GM12875 (cell line): ENCODE measurements around the gene SETD1A.
A peak's percentile ranks its signal among the peaks of the same experiment; 100 is the strongest.

Source experiments
- H3K4me3 ChIP-seq: one replicate; pipeline ENCODE4 v1.5.1; 2011; ENCODE audit warnings: low read depth, low read length, control low read depth
- CTCF ChIP-seq: IDR thresholded peaks from 2 replicates; pipeline ENCODE4 v1.5.1; 2011; ENCODE audit warnings: low read depth, mild to moderate bottlenecking, control low read depth, inconsistent platforms, low read length, moderate library complexity, borderline replicate concordance; ENCODE audit not compliant: insufficient read depth

Gene SETD1A

GRCh38 chr16:30983289-30983889 is 25.8 kb downstream of the SETD1A start:
- no peak for TF ChIP-seq CTCF
- H3K4me3 ChIP-seq: no peak overlapping the region

GRCh38 chr16:30983898-30984610 is 26.5 kb downstream of the SETD1A start:
- TF ChIP-seq CTCF: no peak

DNA sequence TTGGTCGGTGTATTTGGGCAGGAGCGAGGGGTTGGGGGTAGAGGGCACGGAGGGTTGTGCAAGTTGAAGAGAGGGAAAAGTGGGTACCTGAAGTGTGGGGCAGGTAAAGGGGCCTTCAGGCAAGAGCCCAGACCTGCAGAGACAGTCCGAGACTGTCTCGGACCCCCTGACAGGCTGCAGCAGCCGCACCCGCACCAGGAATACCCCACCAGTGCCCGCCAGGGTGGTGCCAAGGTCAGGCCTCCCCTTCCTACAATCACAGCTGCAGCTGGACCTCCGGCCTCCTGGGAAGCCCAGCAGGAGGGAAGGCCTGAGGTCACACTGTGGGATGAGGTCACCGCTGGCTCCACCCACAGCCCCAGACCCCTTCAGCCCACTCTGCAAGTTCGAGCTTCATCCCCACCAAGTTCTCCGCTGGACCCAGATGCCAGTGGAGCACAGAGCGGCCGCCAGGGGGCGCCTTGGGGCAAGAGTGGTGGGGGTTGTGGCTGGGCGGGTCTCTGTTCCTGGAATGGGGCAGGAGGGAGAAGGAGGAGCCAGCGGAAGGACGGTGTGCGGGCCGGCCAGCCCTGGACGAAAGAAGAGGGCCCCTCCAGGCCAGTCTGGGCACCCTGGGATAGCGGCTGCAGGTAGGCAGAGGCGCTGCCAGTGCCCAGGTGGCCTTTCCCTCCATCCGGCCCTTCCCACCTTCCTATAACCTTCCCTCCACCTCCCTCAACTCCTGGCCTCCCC is 27.3 kb downstream of the SETD1A start, which contains the start of gene HSD3B7:
HSD3B7 (plus strand) TSS at position 539 of the 732 bp plus-strand sequence. CDS start 452 bp downstream, outside the sequence.
- H3K4me3 ChIP-seq: no peak within 1 kb of the TSS
- TF ChIP-seq CTCF: peak; percentile 93

More at GRCh38 chr16:30983898-30984610, 26.5 kb downstream of the SETD1A start:
- no peak overlapping the region for H3K4me3 ChIP-seq

DNA sequence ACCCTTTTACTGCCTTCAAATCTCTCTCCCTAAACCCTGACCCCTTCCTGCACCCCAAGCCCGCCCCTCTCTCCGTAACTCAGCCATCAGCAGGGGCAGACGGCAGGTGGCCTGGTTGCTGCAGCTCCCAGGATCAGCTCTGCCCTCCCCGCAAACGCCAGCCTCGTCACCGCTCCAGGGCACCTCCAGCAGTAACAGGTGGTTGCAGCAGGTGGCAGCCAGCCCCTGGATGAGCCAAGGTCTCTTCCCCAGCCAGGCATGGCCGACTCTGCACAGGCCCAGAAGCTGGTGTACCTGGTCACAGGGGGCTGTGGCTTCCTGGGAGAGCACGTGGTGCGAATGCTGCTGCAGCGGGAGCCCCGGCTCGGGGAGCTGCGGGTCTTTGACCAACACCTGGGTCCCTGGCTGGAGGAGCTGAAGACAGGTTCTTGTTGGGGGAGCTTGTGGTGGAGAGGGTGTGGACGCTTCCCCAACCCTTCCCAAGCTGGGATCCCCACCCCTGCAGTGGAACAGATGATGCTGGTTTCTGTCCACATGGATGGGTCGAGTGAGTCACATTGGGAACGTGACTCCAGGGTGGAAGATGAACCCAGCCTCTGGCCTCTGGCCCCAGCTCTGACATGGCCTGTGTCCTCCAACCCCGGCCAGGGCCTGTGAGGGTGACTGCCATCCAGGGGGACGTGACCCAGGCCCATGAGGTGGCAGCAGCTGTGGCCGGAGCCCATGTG is 28.0 kb downstream of the SETD1A start:
- no peak overlapping the region for H3K4me3 ChIP-seq
- TF ChIP-seq CTCF: no peak

- H3K4me3 ChIP-seq: no peak overlapping the region
- 0 out of 2 replicates have a peak, but pooled peaks have one; percentile 3 for TF ChIP-seq CTCF
Measured at GRCh38 chr16:30986129-30986991, 28.8 kb downstream of the SETD1A start.

DNA sequence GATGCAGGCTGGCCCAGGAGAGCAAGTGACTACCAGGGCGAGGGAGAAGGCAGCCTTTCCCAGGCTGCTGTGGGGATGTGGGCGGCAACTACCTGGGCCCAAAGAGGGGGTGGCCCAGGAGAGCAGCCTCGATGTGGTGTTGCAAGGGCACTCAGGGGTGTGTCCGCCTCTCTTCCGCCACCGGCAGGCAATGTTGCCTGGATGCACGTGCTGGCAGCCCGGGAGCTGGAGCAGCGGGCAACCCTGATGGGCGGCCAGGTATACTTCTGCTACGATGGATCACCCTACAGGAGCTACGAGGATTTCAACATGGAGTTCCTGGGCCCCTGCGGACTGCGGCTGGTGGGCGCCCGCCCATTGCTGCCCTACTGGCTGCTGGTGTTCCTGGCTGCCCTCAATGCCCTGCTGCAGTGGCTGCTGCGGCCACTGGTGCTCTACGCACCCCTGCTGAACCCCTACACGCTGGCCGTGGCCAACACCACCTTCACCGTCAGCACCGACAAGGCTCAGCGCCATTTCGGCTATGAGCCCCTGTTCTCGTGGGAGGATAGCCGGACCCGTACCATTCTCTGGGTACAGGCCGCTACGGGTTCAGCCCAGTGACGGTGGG is 30.1 kb downstream of the SETD1A start:
- no peak for TF ChIP-seq CTCF
- no peak overlapping the region for H3K4me3 ChIP-seq
